ENCODE results near the gene PLXNB3.
A peak's percentile ranks its signal among the peaks of the same experiment; 100 is the strongest.

The PLXNB3 gene

GRCh38 chrX:153781428-153782047 lies 17.5 kb downstream of the PLXNB3 start:
- Histone ChIP-seq H3K27me3 (ENCODE audit: control insufficient read depth, insufficient read depth, low read length) (peaks cover 7% of the 10 kb centered on the region), H3K4me1 (ENCODE audit: control insufficient read depth, insufficient read depth, low read length) (peaks cover 3% of the 10 kb centered on the region), H3K9ac (ENCODE audit: low read length) (no peak overlapping the region), H3K36me3 (ENCODE audit: control insufficient read depth, insufficient read depth, low read length) (no peaks in the 10 kb centered on the region), H3K4me3 (ENCODE audit: low read length) (no peak overlapping the region), H3K27ac (ENCODE audit: low read depth, low read length) (peak overlapping the region; percentile 72)

GRCh38 chrX:153782313-153782712 lies 18.3 kb downstream of the PLXNB3 start:
- Histone ChIP-seq H3K27me3 (ENCODE audit: control insufficient read depth, insufficient read depth, low read length) (peaks cover 7% of the 10 kb centered on the region), H3K36me3 (ENCODE audit: control insufficient read depth, insufficient read depth, low read length) (no peaks in the 10 kb centered on the region), H3K4me3 (ENCODE audit: low read length) (no peak overlapping the region), H3K4me1 (ENCODE audit: control insufficient read depth, insufficient read depth, low read length) (peaks cover 3% of the 10 kb centered on the region), H3K9ac (ENCODE audit: low read length) (no peak overlapping the region), H3K27ac (ENCODE audit: low read depth, low read length) (peak overlapping the region; percentile 72)

DNA sequence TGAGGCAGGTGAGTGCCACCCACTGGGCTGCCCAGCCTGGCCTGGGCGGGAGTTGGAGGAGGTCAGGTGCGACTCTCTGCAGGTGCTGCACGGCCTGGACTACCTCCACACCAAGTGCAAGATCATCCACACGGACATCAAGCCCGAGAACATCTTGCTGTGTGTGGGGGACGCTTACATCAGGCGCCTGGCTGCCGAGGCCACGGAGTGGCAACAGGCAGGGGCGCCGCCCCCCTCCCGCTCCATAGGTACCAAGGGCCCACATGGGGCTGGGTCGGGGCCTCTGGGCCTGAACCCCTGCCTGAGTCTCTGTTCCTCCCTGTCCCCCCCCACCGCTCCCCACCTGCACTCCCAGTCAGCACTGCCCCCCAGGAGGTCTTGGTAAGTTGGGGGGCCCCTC lies 18.8 kb downstream of the PLXNB3 start:
- no peak overlapping the region for H3K4me3 ChIP-seq (ENCODE audit: low read length)
- peaks cover 3% of the 10 kb centered on the region for H3K4me1 ChIP-seq (ENCODE audit: control insufficient read depth, insufficient read depth, low read length)
- H3K9ac ChIP-seq (ENCODE audit: low read length), result no peak overlapping the region
- H3K36me3 ChIP-seq (ENCODE audit: control insufficient read depth, insufficient read depth, low read length), result no peaks in the 10 kb centered on the region
- H3K27ac ChIP-seq (ENCODE audit: low read depth, low read length), result no peak overlapping the region
- peaks cover 7% of the 10 kb centered on the region for H3K27me3 ChIP-seq (ENCODE audit: control insufficient read depth, insufficient read depth, low read length)

DNA sequence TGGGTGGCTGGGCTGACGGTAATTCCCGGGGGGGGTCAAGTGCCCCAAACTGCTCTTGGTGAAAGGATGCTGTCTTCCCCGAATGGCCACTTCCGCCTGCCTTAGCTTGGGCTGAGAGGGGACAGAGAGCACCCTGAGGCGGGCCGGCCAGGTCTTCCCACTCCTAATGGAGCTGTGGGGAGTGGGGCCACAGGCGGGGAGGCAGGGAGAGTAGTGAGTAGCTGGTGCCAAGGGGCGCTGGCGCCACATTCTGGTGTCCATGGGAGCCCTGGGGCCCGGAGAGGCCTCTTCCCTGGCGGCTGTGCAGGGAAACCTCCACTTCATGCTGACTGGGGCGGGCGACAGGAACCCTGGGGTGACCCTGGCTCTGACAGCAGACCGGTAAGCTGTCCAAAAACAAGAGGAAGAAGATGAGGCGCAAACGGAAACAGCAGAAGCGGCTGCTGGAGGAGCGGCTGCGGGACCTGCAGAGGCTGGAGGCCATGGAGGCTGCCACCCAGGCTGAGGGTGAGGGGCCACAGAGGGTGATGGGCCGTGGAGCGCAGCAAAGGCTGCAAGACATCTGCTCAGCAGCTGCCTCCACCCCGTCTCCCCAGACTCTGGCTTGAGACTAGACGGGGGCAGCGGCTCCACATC lies 19.4 kb downstream of the PLXNB3 start:
- H3K27me3 ChIP-seq (ENCODE audit: control insufficient read depth, insufficient read depth, low read length), result peaks cover 7% of the 10 kb centered on the region
- H3K36me3 ChIP-seq (ENCODE audit: control insufficient read depth, insufficient read depth, low read length), result no peaks in the 10 kb centered on the region
- H3K4me1 ChIP-seq (ENCODE audit: control insufficient read depth, insufficient read depth, low read length), result peaks cover 3% of the 10 kb centered on the region
- no peak overlapping the region for H3K9ac ChIP-seq (ENCODE audit: low read length)
- H3K27ac ChIP-seq (ENCODE audit: low read depth, low read length), result no peak overlapping the region
- H3K4me3 ChIP-seq (ENCODE audit: low read length), result no peak overlapping the region

DNA sequence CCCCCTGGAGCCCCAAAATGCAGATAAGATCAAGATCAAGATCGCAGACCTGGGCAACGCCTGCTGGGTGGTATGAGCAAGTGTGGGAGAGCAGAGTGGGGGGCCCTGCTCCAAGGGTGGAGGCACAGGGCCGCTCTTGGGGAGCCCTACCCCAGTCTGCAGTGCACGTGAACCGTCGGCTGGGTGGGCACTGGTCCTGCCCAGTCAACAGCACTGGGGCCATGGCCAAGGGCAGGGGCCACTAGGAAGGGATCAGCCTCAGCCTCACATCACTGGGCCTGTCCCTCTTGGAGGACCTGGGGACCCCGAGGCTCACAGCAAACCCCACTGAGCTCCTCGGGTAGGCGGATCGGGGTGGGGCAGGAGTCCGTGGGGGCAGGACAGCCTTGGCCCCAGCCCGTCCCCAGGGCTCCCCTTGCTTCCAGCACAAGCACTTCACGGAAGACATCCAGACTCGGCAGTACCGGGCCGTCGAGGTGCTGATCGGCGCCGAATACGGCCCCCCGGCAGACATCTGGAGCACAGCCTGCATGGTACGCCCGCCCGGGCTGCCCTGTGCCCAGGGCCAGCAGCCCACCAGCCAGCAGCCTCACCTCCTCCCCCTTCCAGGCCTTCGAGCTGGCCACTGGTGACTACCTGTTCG lies 20.4 kb downstream of the PLXNB3 start:
- H3K36me3 ChIP-seq (ENCODE audit: control insufficient read depth, insufficient read depth, low read length), result no peaks in the 10 kb centered on the region
- H3K4me1 ChIP-seq (ENCODE audit: control insufficient read depth, insufficient read depth, low read length), result peaks cover 3% of the 10 kb centered on the region
- no peak overlapping the region for H3K9ac ChIP-seq (ENCODE audit: low read length)
- no peak overlapping the region for H3K27ac ChIP-seq (ENCODE audit: low read depth, low read length)
- peaks cover 7% of the 10 kb centered on the region for H3K27me3 ChIP-seq (ENCODE audit: control insufficient read depth, insufficient read depth, low read length)
- H3K4me3 ChIP-seq (ENCODE audit: low read length), result no peak overlapping the region

- H3K9ac ChIP-seq (ENCODE audit: low read length), result no peak overlapping the region
- no peak overlapping the region for H3K4me3 ChIP-seq (ENCODE audit: low read length)
- H3K36me3 ChIP-seq (ENCODE audit: control insufficient read depth, insufficient read depth, low read length), result no peaks in the 10 kb centered on the region
- H3K27ac ChIP-seq (ENCODE audit: low read depth, low read length), result no peak overlapping the region
- no peaks in the 10 kb centered on the region for H3K27me3 ChIP-seq (ENCODE audit: control insufficient read depth, insufficient read depth, low read length)
- H3K4me1 ChIP-seq (ENCODE audit: control insufficient read depth, insufficient read depth, low read length), result no peaks in the 10 kb centered on the region
Observed at GRCh38 chrX:153786669-153787068, 22.6 kb downstream of the PLXNB3 start.

GRCh38 chrX:153789654-153790053 lies 25.6 kb downstream of the PLXNB3 start:
- no peak overlapping the region for H3K27ac ChIP-seq (ENCODE audit: low read depth, low read length)
- H3K27me3 ChIP-seq (ENCODE audit: control insufficient read depth, insufficient read depth, low read length), result peaks cover 6% of the 10 kb centered on the region
- H3K4me1 ChIP-seq (ENCODE audit: control insufficient read depth, insufficient read depth, low read length), result peaks cover 8% of the 10 kb centered on the region
- no peak overlapping the region for H3K9ac ChIP-seq (ENCODE audit: low read length)
- H3K36me3 ChIP-seq (ENCODE audit: control insufficient read depth, insufficient read depth, low read length), result no peaks in the 10 kb centered on the region
- no peak overlapping the region for H3K4me3 ChIP-seq (ENCODE audit: low read length)

DNA sequence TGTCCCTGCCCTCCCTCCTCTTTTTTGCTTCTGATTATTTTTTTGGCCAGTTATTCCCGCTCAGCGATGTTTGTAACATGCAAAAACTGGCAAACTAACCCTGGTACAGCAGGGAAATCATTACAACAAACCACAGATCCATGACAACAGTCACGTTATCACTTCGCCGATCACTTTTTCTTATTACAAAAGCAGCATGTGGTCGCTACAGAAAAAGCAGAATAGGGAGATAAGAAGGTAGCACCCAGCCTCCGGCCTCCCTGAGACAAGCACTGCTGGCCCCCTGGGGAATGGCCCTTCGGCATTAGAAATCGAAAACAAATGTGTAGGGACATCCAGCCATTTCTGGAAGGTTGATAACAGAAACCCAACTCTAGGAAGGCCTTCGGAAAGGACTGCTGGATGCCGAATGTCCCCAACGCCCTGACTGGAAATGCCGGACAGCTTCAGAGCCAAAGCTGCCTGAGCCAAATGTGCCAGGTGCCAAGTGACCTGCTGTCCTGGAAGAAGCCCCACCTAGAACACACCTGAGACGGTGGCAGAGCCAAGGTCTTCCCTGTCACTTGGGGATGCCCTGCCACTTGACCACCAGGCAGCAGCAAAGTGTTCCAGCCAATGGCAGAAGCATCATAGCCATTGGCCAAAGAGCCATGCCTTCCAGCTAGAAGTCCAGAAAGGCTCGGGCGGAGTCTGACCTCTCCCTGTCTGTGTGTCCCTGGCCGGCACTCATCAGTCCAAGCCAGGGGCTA lies 27.2 kb downstream of the PLXNB3 start:
- Histone ChIP-seq H3K9ac (ENCODE audit: low read length) (no peak overlapping the region), H3K4me3 (ENCODE audit: low read length) (no peak overlapping the region), H3K27me3 (ENCODE audit: control insufficient read depth, insufficient read depth, low read length) (peaks cover 6% of the 10 kb centered on the region), H3K4me1 (ENCODE audit: control insufficient read depth, insufficient read depth, low read length) (peaks cover 13% of the 10 kb centered on the region), H3K27ac (ENCODE audit: low read depth, low read length) (no peak overlapping the region), H3K36me3 (ENCODE audit: control insufficient read depth, insufficient read depth, low read length) (no peaks in the 10 kb centered on the region)

DNA sequence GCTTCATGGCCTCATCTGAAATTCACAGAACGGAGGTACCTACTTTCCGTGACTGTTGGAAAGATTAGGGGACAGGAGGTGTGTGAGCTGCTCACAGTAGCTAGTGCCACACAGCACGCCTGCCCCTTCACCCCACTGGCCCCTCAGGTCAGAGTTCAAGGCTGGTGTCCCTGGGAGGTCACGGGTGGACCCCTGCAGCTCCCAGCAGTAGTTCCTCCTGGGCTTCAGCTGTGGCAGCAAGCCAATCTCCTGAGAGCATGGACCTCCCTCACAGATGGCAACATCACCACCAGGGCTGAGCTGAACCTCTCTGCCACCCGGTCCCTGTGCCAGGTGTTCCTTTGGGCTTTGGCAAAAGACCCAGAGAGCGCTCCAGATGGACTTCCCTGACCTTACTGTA lies 28.3 kb downstream of the PLXNB3 start:
- peak overlapping the region; percentile 35 for H3K9ac ChIP-seq (ENCODE audit: low read length)
- H3K36me3 ChIP-seq (ENCODE audit: control insufficient read depth, insufficient read depth, low read length), result no peaks in the 10 kb centered on the region
- H3K4me3 ChIP-seq (ENCODE audit: low read length), result no peak overlapping the region
- peaks cover 6% of the 10 kb centered on the region for H3K27me3 ChIP-seq (ENCODE audit: control insufficient read depth, insufficient read depth, low read length)
- H3K4me1 ChIP-seq (ENCODE audit: control insufficient read depth, insufficient read depth, low read length), result peaks cover 13% of the 10 kb centered on the region
- no peak overlapping the region for H3K27ac ChIP-seq (ENCODE audit: low read depth, low read length)

- Histone ChIP-seq H3K27me3 (ENCODE audit: control insufficient read depth, insufficient read depth, low read length) (peaks cover 6% of the 10 kb centered on the region), H3K27ac (ENCODE audit: low read depth, low read length) (peak overlapping the region; percentile 93), H3K36me3 (ENCODE audit: control insufficient read depth, insufficient read depth, low read length) (no peaks in the 10 kb centered on the region), H3K4me3 (ENCODE audit: low read length) (peak overlapping the region; percentile 81), H3K4me1 (ENCODE audit: control insufficient read depth, insufficient read depth, low read length) (peaks cover 13% of the 10 kb centered on the region), H3K9ac (ENCODE audit: low read length) (peak overlapping the region; percentile 72)
Observed at GRCh38 chrX:153793291-153793690, 29.2 kb downstream of the PLXNB3 start.

GRCh38 chrX:153794018-153794896 lies 30.2 kb downstream of the PLXNB3 start, which contains the start of the genes IDH3G and SSR4:
Gene IDH3G, minus strand, starts transcription at chrX:153794375. Its CDS starts 49 bp downstream, at chrX:153794326.
Gene SSR4, plus strand, starts transcription at chrX:153794668. Its CDS starts 20 bp downstream, at chrX:153794688.
- Histone ChIP-seq H3K4me3 (ENCODE audit: low read length) (peak within 1 kb of the TSS; percentile 81), H3K9ac (ENCODE audit: low read length) (peak within 1 kb of the TSS; percentile 72), H3K27ac (ENCODE audit: low read depth, low read length) (peak within 1 kb of the TSS; percentile 93), H3K27me3 (ENCODE audit: control insufficient read depth, insufficient read depth, low read length) (peaks cover 6% of the 10 kb centered on the region), H3K4me1 (ENCODE audit: control insufficient read depth, insufficient read depth, low read length) (peaks cover 13% of the 10 kb centered on the region), H3K36me3 (ENCODE audit: control insufficient read depth, insufficient read depth, low read length) (peaks cover 2% of the 10 kb centered on the region)
